DOHH2 (cell line): ENCODE measurements around the gene ODR4.

Experiments
- EZH2phosphoT487 ChIP-seq: fragments of 200-600 bp; sonication (generic); IDR thresholded peaks from 2 replicates; pipeline ENCODE4 v1.6.1; 2017; ENCODE audit warnings: borderline replicate concordance, mild to moderate bottlenecking, antibody characterized with exemption, low read length, moderate library complexity, mixed read lengths
- TF ChIP-seq, protein P1 (sequence below): fragments of 200-600 bp; sonication (generic); IDR thresholded peaks from one replicate; pipeline ENCODE4 v1.5.1; 2014; ENCODE audit warnings: antibody characterized with exemption, mild to moderate bottlenecking, low read depth, low read length; ENCODE audit not compliant: poor library complexity, severe bottlenecking

- TF ChIP-seq, protein P1, sequence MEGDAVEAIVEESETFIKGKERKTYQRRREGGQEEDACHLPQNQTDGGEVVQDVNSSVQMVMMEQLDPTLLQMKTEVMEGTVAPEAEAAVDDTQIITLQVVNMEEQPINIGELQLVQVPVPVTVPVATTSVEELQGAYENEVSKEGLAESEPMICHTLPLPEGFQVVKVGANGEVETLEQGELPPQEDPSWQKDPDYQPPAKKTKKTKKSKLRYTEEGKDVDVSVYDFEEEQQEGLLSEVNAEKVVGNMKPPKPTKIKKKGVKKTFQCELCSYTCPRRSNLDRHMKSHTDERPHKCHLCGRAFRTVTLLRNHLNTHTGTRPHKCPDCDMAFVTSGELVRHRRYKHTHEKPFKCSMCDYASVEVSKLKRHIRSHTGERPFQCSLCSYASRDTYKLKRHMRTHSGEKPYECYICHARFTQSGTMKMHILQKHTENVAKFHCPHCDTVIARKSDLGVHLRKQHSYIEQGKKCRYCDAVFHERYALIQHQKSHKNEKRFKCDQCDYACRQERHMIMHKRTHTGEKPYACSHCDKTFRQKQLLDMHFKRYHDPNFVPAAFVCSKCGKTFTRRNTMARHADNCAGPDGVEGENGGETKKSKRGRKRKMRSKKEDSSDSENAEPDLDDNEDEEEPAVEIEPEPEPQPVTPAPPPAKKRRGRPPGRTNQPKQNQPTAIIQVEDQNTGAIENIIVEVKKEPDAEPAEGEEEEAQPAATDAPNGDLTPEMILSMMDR: no peak
- TF ChIP-seq EZH2phosphoT487: no peak
These were observed 42.9 kb downstream of the ODR4 start for GRCh38 chr1:186418503-186418902.
